H1 (cell line): ENCODE measurements around the gene SPATA13. TPM values are rescaled to one million over a fixed set of nuclear protein-coding genes. Genes with fewer than 3 reads are reported as not detected.

Source experiments
- CTCF ChIA-PET: fragments of 300-600 bp; sonication (Branson Sonifier 250); formaldehyde crosslinking; loops from one replicate; lab custom pipeline; 2021; ENCODE audit not compliant: partially characterized antibody; lab: Charles Lee
- POLR2A ChIA-PET: fragments of 300-600 bp; sonication (Branson Sonifier 250); formaldehyde crosslinking; loops from one replicate; lab custom pipeline; 2021; ENCODE audit warnings: inconsistent platforms; ENCODE audit not compliant: partially characterized antibody; lab: Charles Lee
- DNase-seq, 2 experiments: peaks; one replicate each; pipeline versions ENCODE4 v3.0.0 to v3.0.0-alpha.2; 2010 to 2022; ENCODE audit warnings: low spot score in 2 of 2, low read depth in 1 of 2, mixed read lengths in 1 of 2
- FAIRE-seq: peaks from 2 replicates; lab custom pipeline; 2011; peaks lifted over from hg19 to GRCh38; lab: Jason Lieb, UNC
- H2AFZ ChIP-seq: 2 replicates; pipeline ENCODE4 v1.8.1; 2012; ENCODE audit warnings: low read length, inconsistent platforms
- H2AK5ac ChIP-seq: 2 replicates; pipeline ENCODE4 v1.6.1; 2013; ENCODE audit warnings: low read depth, low read length
- H2BK120ac ChIP-seq: replicated peaks from 2 replicates; pipeline ENCODE3; 2013; ENCODE audit warnings: low read depth, low read length, inconsistent platforms
- H2BK12ac ChIP-seq: 2 replicates; pipeline ENCODE4 v1.6.1; 2013; ENCODE audit warnings: low read depth, low read length
- H2BK15ac ChIP-seq: 2 replicates; pipeline ENCODE4 v1.6.1; 2013; ENCODE audit warnings: low read length
- H2BK20ac ChIP-seq: 2 replicates; pipeline ENCODE4 v1.6.1; 2013; ENCODE audit warnings: low read length
- H2BK5ac ChIP-seq: 2 replicates; pipeline ENCODE4 v1.6.1; 2013; ENCODE audit warnings: low read depth, low read length
- H3K14ac ChIP-seq: 2 replicates; pipeline ENCODE4 v1.6.1; 2013; ENCODE audit warnings: inconsistent platforms; ENCODE audit not compliant: insufficient read length
- H3K18ac ChIP-seq: 2 replicates; pipeline ENCODE4 v1.6.1; 2013; ENCODE audit warnings: low read length; ENCODE audit errors: extremely low read depth
- H3K23ac ChIP-seq: 2 replicates; pipeline ENCODE4 v1.6.1; 2013; ENCODE audit warnings: inconsistent platforms; ENCODE audit not compliant: insufficient read length
- H3K23me2 ChIP-seq: 2 replicates; pipeline ENCODE4 v1.6.1; 2013; ENCODE audit warnings: low read depth, low read length
- H3K27ac ChIP-seq: 2 replicates; pipeline ENCODE4 v1.6.1; 2011; ENCODE audit warnings: low read depth, low read length, inconsistent platforms
- H3K27me3 ChIP-seq, 4 experiments: replicated peaks in 1 of 4; 1 replicate in 1 of 4; 2 replicates in 3 of 4; pipeline versions ENCODE4 v1.6.1 to v1.8.1; 2011 to 2013; ENCODE audit warnings: low read length in 3 of 4, mild to moderate bottlenecking in 3 of 4, inconsistent platforms in 2 of 4, mixed read lengths in 2 of 4, moderate library complexity in 1 of 4; ENCODE audit not compliant: control insufficient read depth in 3 of 4, insufficient read depth in 3 of 4; ENCODE audit errors: extremely low read depth in 1 of 4
- H3K36me3 ChIP-seq, 4 experiments: 2 replicates each; pipeline versions ENCODE4 v1.6.1 to v1.8.1; 2011 to 2013; ENCODE audit warnings: mild to moderate bottlenecking in 4 of 4, low read length in 3 of 4, moderate library complexity in 2 of 4, control low read depth in 1 of 4, inconsistent platforms in 1 of 4; ENCODE audit not compliant: insufficient read depth in 4 of 4, control insufficient read depth in 2 of 4
- H3K4ac ChIP-seq: replicated peaks from 2 replicates; pipeline ENCODE3; 2013; ENCODE audit warnings: low read length, low read depth, mixed read lengths, inconsistent platforms; ENCODE audit not compliant: insufficient read length
- H3K4me1 ChIP-seq, 4 experiments: replicated peaks in 1 of 4; 1 replicate in 1 of 4; 2 replicates in 3 of 4; pipeline versions ENCODE4 v1.6.1 to v1.8.1; 2011 to 2013; ENCODE audit warnings: low read length in 3 of 4, inconsistent platforms in 2 of 4, mixed read lengths in 1 of 4; ENCODE audit not compliant: insufficient read depth in 4 of 4, control insufficient read depth in 3 of 4
- H3K4me2 ChIP-seq, 2 experiments: 2 replicates each; pipeline versions ENCODE4 v1.6.1 to v1.8.1; 2011 to 2013; ENCODE audit warnings: low read depth in 2 of 2, low read length in 2 of 2, control low read depth in 1 of 2, inconsistent platforms in 1 of 2, mild to moderate bottlenecking in 1 of 2; ENCODE audit not compliant: insufficient read depth in 1 of 2
- H3K4me3 ChIP-seq, 4 experiments: fragments of 200-600, 300-600 bp in 1 of 4; sonication (generic), shearing (Covaris generic), sonication (Bioruptor Twin) in 1 of 4; 2 replicates each; pipeline versions ENCODE4 v1.5.1 to v1.8.1; 2011 to 2016; ENCODE audit warnings: low read length in 4 of 4, low read depth in 3 of 4, control low read depth in 2 of 4, inconsistent platforms in 2 of 4, mild to moderate bottlenecking in 2 of 4, mixed read lengths in 1 of 4, moderate library complexity in 1 of 4; ENCODE audit not compliant: insufficient read depth in 2 of 4; ENCODE audit errors: extremely low read depth in 1 of 4
- H3K56ac ChIP-seq: replicated peaks from 2 replicates; pipeline ENCODE3; 2013; ENCODE audit warnings: low read depth, mild to moderate bottlenecking, mixed read lengths, low read length, inconsistent platforms; ENCODE audit not compliant: insufficient read length
- H3K79me1 ChIP-seq: 2 replicates; pipeline ENCODE4 v1.6.1; 2013; ENCODE audit warnings: low read depth, low read length, control low read depth
- H3K79me2 ChIP-seq, 2 experiments: 2 replicates each; pipeline versions ENCODE4 v1.6.1 to v1.8.1; 2012 to 2013; ENCODE audit warnings: low read length in 2 of 2, mild to moderate bottlenecking in 2 of 2, inconsistent platforms in 1 of 2; ENCODE audit not compliant: insufficient read depth in 2 of 2, control insufficient read depth in 1 of 2
- H3K9ac ChIP-seq, 4 experiments: replicated peaks in 1 of 4; 1 replicate in 1 of 4; 2 replicates in 3 of 4; pipeline versions ENCODE4 v1.6.1 to v1.8.1; 2011 to 2013; ENCODE audit warnings: low read depth in 3 of 4, low read length in 3 of 4, control low read depth in 2 of 4, mild to moderate bottlenecking in 2 of 4, moderate library complexity in 2 of 4, inconsistent platforms in 1 of 4; ENCODE audit errors: extremely low read depth in 1 of 4
- H3K9me3 ChIP-seq, 2 experiments: 2 replicates each; pipeline versions ENCODE4 v1.6.1 to v1.8.1; 2012 to 2013; ENCODE audit warnings: mild to moderate bottlenecking in 2 of 2, moderate library complexity in 2 of 2, control low read depth in 1 of 2, inconsistent platforms in 1 of 2, low read depth in 1 of 2, low read length in 1 of 2, mixed read lengths in 1 of 2; ENCODE audit not compliant: insufficient read depth in 2 of 2
- H4K20me1 ChIP-seq, 2 experiments: replicated peaks in 1 of 2; 2 replicates each; pipeline versions ENCODE3 to v1.8.1; 2011 to 2013; ENCODE audit warnings: inconsistent platforms in 2 of 2, low read length in 2 of 2, mild to moderate bottlenecking in 1 of 2; ENCODE audit not compliant: insufficient read depth in 2 of 2, control insufficient read depth in 1 of 2
- H4K5ac ChIP-seq: 2 replicates; pipeline ENCODE4 v1.6.1; 2013; ENCODE audit warnings: low read length, low read depth, mixed read lengths, inconsistent platforms; ENCODE audit not compliant: insufficient read length
- H4K8ac ChIP-seq: 2 replicates; pipeline ENCODE4 v1.8.0; 2013; ENCODE audit warnings: mild to moderate bottlenecking, moderate library complexity, low read length, inconsistent platforms; ENCODE audit not compliant: insufficient read depth; ENCODE audit errors: extremely low read depth
- H4K91ac ChIP-seq: replicated peaks from 2 replicates; pipeline ENCODE3; 2013; ENCODE audit warnings: low read length, mixed read lengths, inconsistent platforms; ENCODE audit not compliant: insufficient read length
- ATF2 ChIP-seq: IDR thresholded peaks from 2 replicates; pipeline ENCODE4 v1.6.1; 2012; ENCODE audit warnings: low read length, inconsistent platforms
- BACH1 ChIP-seq: IDR thresholded peaks from 2 replicates; pipeline ENCODE4 v1.6.1; 2012; ENCODE audit warnings: low read length, improper control_type of control experiment
- CBX8 ChIP-seq: fragments of 300-800, 300-1000 bp; sonication (generic); IDR thresholded peaks from 2 replicates; pipeline ENCODE4 v1.7.1; 2016; ENCODE audit warnings: low read depth, low read length, borderline replicate concordance
- PHF8 ChIP-seq: fragments of 200-600 bp; sonication (generic); conservative IDR thresholded peaks from 2 replicates; pipeline ENCODE4 v1.7.1; 2012; ENCODE audit warnings: low read depth, mild to moderate bottlenecking, inconsistent platforms, low read length, moderate library complexity
- TBP ChIP-seq: IDR thresholded peaks from 2 replicates; pipeline ENCODE4 v1.6.1; 2011; ENCODE audit warnings: low read depth, low read length, improper control_type of control experiment
- TEAD4 ChIP-seq: IDR thresholded peaks from 2 replicates; pipeline ENCODE4 v1.6.1; 2012; ENCODE audit warnings: low read depth, low read length, inconsistent platforms, mixed read lengths
- whole genome bisulfite sequencing, 2 experiments: shearing (Covaris generic) in 1 of 2; methylation state at CpG; one replicate each; pipeline versions ENCODE4 v1.1.6 to v1.1.7; 2013 to 2015; ENCODE audit warnings: low lambda C conversion rate in 2 of 2, mixed read lengths in 2 of 2, inconsistent platforms in 1 of 2, low coverage in 1 of 2, missing lambda C conversion rate in 1 of 2; ENCODE audit not compliant: insufficient replicate concordance in 2 of 2, insufficient coverage in 1 of 2, insufficient read length in 1 of 2; ENCODE audit errors: extremely low coverage in 1 of 2, missing lambda C conversion rate in 1 of 2; 5-methylcytosine and 5-hydroxymethylcytosine counted together
- polyA plus RNA-seq, 7 experiments: library from polyadenylated mRNA; depleted of rRNA in 3 of 7; stranded (reverse) in 5 of 7; unstranded in 2 of 7; fragments of >200 nt in 5 of 7; fragments of 200-250 nt in 2 of 7; gene quantifications; 1 replicate in 5 of 7; 2 replicates in 1 of 7; 4 replicates in 1 of 7; pipeline versions ENCODE4 v1.2.1 to v1.2.3, GENCODE V29; 2011 to 2013; ENCODE audit warnings: missing spikeins in 2 of 7, mixed read lengths in 2 of 7
- total RNA-seq: library from RNA; stranded (reverse); fragmentation: NEBNext Ultra II Directional; extraction: Animal tissue kit (Norgen Biotek cat#: 25700); gene quantifications from 2 replicates; pipeline ENCODE4 v1.2.1, GENCODE V29; 2021

Gene SPATA13
- total and polyA plus RNA-seq, 2 of the 8 experiments (the other 6 are each of a cell fraction or from before 2014, with no cell fraction given) = 12.6 to 30.9 TPM

DNA sequence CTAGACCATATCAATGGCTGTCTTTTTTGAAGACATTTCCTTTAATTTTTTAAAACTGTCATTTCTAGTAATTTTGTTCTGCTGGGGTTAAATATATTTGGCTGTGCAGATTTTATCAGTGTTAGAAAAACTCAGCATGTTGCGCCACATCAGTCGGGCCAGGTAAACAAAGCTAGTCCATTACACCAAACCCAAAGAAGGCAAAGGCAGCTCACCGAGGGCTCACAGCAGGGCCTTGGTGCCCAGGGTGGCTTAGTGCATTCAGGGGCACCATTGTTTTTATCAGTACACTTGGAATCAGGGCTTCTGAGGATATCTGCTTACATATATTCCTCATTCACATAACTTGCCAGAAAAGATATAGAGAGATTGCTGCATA lies 22.2 kb downstream of the SPATA13 start:
- ChIA-PET POLR2A (interaction anchor here (0.8 kb wide), 1 partner anchor 22 kb away, joined by 3 read pairs; no protein-coding TSS in a partner anchor), CTCF (interaction anchor here (0.8 to 1.3 kb wide), 4 partner anchors 8 to 130 kb away, joined by 3 to 4 read pairs (median 3); no protein-coding TSS in a partner anchor)
- H2BK5ac ChIP-seq = no peak overlapping the region
- H3K4me3 ChIP-seq = no peak overlapping the region
- H3K23ac ChIP-seq = no peak overlapping the region
- H3K4ac ChIP-seq = no peak overlapping the region
- H3K18ac ChIP-seq = no peak overlapping the region
- no peak overlapping the region for H2AK5ac ChIP-seq
- peaks cover 0 to 4% of the 10 kb centered on the region in 2 experiments for H4K20me1 ChIP-seq
- no peak overlapping the region for H3K9ac ChIP-seq
- H3K4me2 ChIP-seq = no peak overlapping the region
- no peaks in the 10 kb centered on the region for H3K9me3 ChIP-seq
- no peaks in the 10 kb centered on the region for H3K27me3 ChIP-seq
- H3K27ac ChIP-seq = no peak overlapping the region
- H2BK12ac ChIP-seq = no peak overlapping the region
- DNase-seq (no peak), FAIRE-seq (no peak)
- no peak overlapping the region for H4K8ac ChIP-seq
- H2AFZ ChIP-seq = no peak overlapping the region
- H3K56ac ChIP-seq = no peak overlapping the region
- H2BK20ac ChIP-seq = no peak overlapping the region
- peaks cover 0 to 6% (median 3%) of the 10 kb centered on the region in 4 experiments; a peak in 3 of 7 replicates for H3K4me1 ChIP-seq
- peaks cover 7% of the 10 kb centered on the region for H3K79me1 ChIP-seq
- H3K79me2 ChIP-seq = peaks cover 0 to 67% of the 10 kb centered on the region in 2 experiments; a peak in 2 of 4 replicates
- H2BK120ac ChIP-seq = no peak overlapping the region
- no peak overlapping the region for H4K5ac ChIP-seq
- no peak for TF ChIP-seq ATF2
- TF ChIP-seq BACH1 = no peak
- TF ChIP-seq TEAD4 = no peak
- no peak for TF ChIP-seq CBX8
- TF ChIP-seq TBP = no peak
- TF ChIP-seq PHF8 = no peak
- no peak overlapping the region for H2BK15ac ChIP-seq
- H3K36me3 ChIP-seq = no peaks in the 10 kb centered on the region
- no peak overlapping the region for H4K91ac ChIP-seq
- H3K23me2 ChIP-seq = no peaks in the 10 kb centered on the region
- WGBS, 2 experiments = 90% methylated on average over 3 of the region's 3 CpGs; no CpG with 5 or more reads in 1 of the 2 experiments
- no peak overlapping the region for H3K14ac ChIP-seq
